Measurements from ENCODE around the gene CPAMD8. TPM values are rescaled to one million over a fixed set of nuclear protein-coding genes. Genes with fewer than 3 reads are reported as not detected.

The CPAMD8 gene
- total RNA-seq, 4 donors from 2014 or later: 13.9 to 116 (median 24.2) TPM

DNA sequence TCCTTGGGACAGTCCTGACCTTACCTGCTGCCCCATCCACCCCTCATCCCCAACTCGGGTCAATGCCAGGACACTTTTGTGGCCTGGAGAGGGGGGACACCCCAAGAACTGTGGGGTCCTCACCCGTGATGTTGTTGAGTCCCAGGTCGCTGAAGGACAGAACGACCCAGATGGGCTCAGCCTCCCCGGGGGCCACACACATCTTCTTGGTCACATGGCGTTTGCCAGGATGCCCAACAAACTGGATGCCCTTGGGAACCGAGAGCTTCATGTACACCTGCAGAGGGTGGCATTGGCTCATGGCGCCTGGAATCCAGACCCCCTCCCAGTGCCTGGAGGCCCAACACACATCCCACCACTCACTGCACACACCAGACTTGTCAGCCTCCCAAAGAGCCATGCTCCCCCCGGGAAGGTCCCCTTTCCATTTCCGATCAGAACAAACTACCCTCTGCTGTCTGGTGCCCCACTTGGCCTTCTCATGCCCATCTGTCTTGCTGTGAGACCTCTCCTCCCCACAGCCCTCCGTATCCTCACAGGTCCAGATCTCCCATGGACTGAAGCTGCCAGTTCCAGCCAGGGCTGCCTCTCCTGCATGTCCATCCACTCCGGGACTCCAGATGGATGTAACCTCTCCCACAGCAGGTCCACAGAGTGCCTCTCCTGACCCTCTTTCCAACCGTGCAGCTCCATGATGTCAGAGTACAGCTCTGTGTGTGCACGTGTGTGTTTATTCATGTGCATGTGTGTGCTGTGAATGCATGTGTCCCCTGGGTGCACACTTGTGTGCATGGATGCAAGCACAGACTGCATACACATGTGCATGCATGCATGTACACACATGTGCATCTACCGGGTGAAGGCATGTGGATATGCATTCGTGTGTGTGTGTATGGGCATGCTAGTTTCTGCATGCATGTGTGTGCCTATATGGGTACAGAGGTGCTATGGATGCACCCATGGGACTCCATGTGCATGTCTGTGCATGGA, 79.4 kb downstream of the CPAMD8 start:
- Histone ChIP-seq H3K9me3 (no peaks in the 10 kb centered on the region), H3K4me1 (no peaks in the 10 kb centered on the region), H3K4me3 (replicated peaks in 1 of 3) (no peak overlapping the region), H3K27ac (no peak overlapping the region), H3K36me3 (peaks cover 0 to 3% of the 10 kb centered on the region in 2 donors), H3K27me3 (no peaks in the 10 kb centered on the region)
- intact Hi-C loops (cut with DNase I): no loop called here
- no peak for DNase-seq
- TF ChIP-seq, protein P1, sequence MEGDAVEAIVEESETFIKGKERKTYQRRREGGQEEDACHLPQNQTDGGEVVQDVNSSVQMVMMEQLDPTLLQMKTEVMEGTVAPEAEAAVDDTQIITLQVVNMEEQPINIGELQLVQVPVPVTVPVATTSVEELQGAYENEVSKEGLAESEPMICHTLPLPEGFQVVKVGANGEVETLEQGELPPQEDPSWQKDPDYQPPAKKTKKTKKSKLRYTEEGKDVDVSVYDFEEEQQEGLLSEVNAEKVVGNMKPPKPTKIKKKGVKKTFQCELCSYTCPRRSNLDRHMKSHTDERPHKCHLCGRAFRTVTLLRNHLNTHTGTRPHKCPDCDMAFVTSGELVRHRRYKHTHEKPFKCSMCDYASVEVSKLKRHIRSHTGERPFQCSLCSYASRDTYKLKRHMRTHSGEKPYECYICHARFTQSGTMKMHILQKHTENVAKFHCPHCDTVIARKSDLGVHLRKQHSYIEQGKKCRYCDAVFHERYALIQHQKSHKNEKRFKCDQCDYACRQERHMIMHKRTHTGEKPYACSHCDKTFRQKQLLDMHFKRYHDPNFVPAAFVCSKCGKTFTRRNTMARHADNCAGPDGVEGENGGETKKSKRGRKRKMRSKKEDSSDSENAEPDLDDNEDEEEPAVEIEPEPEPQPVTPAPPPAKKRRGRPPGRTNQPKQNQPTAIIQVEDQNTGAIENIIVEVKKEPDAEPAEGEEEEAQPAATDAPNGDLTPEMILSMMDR (IDR thresholded peaks at IDR 0.05): no peak
- TF ChIP-seq POLR2A (IDR thresholded peaks at IDR 0.05): no peak
- 93 to 97% methylated on average over 11 to 16 of the region's 16 CpGs for WGBS, 2 donors

DNA sequence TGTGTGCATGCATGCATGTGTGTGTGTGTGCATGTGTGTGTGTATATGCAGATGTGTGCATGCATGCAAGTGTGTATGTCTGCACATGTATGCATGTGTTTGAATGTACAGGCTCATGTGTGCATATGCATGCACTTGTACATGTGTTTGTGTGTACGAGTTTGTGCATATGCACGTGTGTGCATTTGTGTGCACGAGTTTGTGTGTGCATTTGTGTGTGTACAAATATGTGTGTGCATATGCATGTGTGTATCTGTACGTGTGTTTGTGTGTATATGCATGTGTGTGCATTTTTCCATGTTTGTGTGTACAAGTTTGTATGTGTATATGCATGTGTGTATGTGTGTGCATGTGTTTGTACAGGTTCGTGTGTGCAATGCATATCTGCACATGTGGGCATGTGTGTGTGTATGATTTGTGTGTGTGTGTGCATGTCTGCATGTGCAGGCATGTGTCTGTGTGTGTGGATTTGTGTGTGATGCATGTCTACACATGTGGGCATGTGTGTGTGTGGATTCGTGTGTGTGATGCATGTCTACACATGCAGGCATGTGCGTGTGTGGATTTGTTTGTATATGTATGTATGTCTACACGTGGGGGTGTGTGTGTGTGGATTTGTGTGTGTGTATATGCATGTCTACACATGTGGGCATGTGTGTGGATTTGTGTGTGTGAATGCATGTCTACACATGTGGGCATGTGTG, 80.7 kb downstream of the CPAMD8 start:
- no peaks in the 10 kb centered on the region for H3K27me3 ChIP-seq
- no peak overlapping the region for H3K4me3 ChIP-seq (replicated peaks in 1 of 3)
- no peak for TF ChIP-seq POLR2A (IDR thresholded peaks at IDR 0.05)
- TF ChIP-seq, protein P1 (IDR thresholded peaks at IDR 0.05): no peak
- no peaks in the 10 kb centered on the region for H3K9me3 ChIP-seq
- no peaks in the 10 kb centered on the region for H3K4me1 ChIP-seq
- intact Hi-C loops (cut with DNase I): no loop called here
- H3K27ac ChIP-seq: no peak overlapping the region
- no peaks in the 10 kb centered on the region for H3K36me3 ChIP-seq
- 85 to 98% methylated on average over 8 of the region's 8 CpGs for WGBS, 2 donors
- DNase-seq: no peak

DNA sequence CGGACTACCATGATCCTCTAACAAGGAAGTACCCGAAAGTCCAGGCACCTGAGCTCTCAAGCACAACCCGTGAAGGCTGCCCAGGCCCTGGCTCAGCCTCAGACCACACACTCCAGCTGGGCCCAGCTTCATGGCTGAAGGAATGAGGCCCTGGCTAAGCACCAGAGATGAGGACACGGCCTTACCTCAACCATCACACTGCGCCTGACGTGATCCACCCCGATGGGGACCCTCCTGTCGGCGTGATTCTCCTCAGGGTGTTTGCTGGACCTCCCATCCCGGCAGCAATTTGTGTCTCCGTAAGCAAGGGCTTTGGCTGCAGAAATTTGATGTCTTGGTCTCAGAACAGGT, 81.3 kb downstream of the CPAMD8 start:
- DNase-seq: no peak
- H3K27ac ChIP-seq: no peak overlapping the region
- H3K4me3 ChIP-seq (replicated peaks in 1 of 3): no peak overlapping the region
- no peaks in the 10 kb centered on the region for H3K4me1 ChIP-seq
- H3K36me3 ChIP-seq: no peaks in the 10 kb centered on the region
- H3K9me3 ChIP-seq: no peaks in the 10 kb centered on the region
- WGBS, 2 donors: 90% methylated on average over 11 of the region's 11 CpGs
- TF ChIP-seq POLR2A (IDR thresholded peaks at IDR 0.05): no peak
- TF ChIP-seq, protein P1 (IDR thresholded peaks at IDR 0.05): no peak
- intact Hi-C loops (cut with DNase I): no loop called here
- no peaks in the 10 kb centered on the region for H3K27me3 ChIP-seq

DNA sequence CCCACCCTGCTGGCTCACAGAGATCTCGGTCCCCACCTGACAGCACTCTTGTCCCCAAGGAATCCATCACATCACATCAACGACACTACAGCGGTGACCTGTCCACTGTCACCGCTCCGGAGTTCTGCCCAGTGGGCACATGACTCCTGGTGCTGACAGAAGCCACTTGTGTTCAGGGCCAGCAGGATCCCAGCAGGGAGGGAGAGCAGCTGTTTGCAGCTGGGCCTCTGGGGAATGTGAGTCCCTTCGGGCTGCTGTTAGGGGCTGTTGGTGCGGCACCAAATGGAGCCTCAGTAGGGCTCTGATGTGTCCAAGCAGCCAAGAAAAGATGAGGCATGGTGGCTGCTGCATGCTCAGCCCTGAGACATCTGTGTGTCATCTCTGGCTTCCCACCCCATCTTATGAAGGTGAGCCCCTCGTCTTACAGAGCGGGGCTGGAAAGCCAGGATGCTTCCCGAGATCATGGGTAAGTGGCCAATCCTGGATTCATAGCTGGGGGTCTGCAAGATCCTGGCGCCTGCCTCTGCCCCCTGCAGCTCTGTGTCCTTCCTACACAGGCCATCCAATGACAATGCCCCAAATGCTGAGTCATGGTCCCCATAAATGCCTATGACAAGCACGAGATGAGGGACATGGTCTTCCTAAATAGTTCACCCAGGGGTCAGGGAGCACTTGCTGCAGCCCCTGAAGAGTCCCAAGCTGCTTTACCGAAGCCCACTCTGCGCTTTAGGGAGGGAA, 81.8 kb downstream of the CPAMD8 start:
- no peak for DNase-seq
- H3K27me3 ChIP-seq: no peaks in the 10 kb centered on the region
- 88 to 93% methylated on average over 9 to 13 of the region's 14 CpGs for WGBS, 2 donors
- H3K27ac ChIP-seq: no peak overlapping the region
- TF ChIP-seq, protein P1 (IDR thresholded peaks at IDR 0.05): no peak
- no peak for TF ChIP-seq POLR2A (IDR thresholded peaks at IDR 0.05)
- no peak overlapping the region for H3K4me3 ChIP-seq (replicated peaks in 1 of 3)
- intact Hi-C loops (cut with DNase I): no loop called here
- H3K4me1 ChIP-seq: no peaks in the 10 kb centered on the region
- H3K9me3 ChIP-seq: no peaks in the 10 kb centered on the region
- H3K36me3 ChIP-seq: no peaks in the 10 kb centered on the region
